Endothelial cell of hepatic sinusoid (primary cell): Measurements from ENCODE around the gene USHBP1.

Source experiments
- in situ Hi-C: cut with HindIII; loops from 2 replicates; pipeline ENCODE4 v1.10.0; 2017; ENCODE audit warnings: low sequenced_read_pairs

The USHBP1 gene

DNA sequence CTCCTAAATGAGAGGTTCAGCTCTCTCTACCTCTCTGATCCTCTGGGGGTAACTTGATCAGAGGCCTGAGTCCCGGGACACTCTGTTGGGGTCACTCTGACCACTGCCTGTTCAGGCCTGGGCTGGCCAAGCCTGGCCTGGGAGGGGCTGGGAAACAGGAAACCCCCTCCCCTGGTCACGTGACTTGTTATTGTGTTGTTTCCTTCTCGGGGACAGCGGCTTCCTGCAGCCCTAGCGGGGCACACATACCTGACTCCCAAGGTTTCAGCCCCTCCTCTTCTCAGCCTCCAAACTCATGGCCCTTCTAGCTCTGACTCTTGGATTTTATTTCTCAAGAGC is at the start of gene USHBP1:
USHBP1 (minus strand) TSS at position 105 of the 339 bp plus-strand sequence. CDS start 446 bp downstream, outside the sequence.
- in situ Hi-C loops = no loop called here

DNA sequence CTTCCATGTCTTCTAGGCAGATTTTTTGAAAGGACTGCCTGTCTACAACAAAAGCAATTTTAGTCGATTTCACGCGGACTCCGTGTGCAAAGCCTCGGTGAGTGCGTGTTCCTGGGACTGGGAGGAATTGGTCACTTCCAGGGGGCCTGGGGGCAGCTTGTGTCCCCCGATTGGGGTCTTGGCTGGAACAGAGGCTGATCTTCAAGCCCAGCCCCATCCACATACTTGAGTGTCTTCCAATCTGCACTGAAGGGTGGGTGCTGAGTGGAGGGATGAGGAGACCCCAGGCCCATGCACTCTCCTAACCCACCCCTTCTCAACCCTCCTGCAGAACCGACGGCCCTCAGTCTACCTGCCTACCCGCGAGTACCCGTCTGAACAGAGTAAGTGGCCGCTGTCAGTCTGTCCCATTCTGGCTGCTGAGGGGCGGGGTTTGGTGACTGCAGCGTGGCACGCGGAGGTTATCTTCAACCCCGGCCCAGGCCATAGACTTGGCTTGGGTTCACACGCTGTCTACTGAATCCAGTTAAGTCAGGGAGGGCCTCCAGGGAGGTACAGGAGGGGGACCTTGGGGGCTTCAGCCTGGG is 49.6 kb upstream of the USHBP1 start:
- in situ Hi-C loops = loop anchor here (25.0 kb wide), 2 partner anchors 152 to 248 kb away; partner anchors contain the start of gene COLGALT1

GRCh38 chr19:17312189-17313113 is 47.9 kb upstream of the USHBP1 start:
- in situ Hi-C loops = loop anchor here (25.0 kb wide), 2 partner anchors 150 to 250 kb away; partner anchors contain the start of gene COLGALT1

- in situ Hi-C loops = loop anchor here (25.0 kb wide), 2 partner anchors 149 to 251 kb away; partner anchors contain the start of gene COLGALT1
Measured at GRCh38 chr19:17311455-17312188, 47.1 kb upstream of the USHBP1 start.

DNA sequence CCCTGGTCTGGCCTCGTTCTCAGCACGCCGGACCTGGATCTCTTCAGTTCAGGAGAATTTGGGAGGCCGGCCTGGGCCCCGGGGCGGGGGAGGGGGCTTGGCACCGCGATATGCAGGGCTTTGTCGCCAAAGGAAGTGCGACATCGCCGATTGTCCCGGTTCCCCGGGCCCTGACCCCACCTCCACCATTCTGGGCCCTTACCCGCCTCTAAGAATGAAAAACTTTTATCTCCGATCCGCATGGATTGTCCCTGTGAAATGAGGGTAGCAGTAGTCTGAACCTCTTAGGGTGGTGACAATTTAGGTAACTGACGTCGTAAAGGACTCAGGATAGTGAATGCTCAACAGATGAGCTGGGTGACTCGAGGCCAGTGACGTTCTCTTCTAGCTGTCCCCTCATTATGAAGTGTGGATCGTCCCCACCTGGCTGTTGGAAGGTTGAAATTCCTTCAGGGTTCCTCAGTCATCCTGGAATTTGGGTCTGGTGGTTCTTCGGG is 45.5 kb upstream of the USHBP1 start:
- in situ Hi-C loops = loop anchor here (10.0 to 25.0 kb wide), 3 partner anchors 65 to 252 kb away; partner anchors contain the start of genes COLGALT1 and NR2F6

DNA sequence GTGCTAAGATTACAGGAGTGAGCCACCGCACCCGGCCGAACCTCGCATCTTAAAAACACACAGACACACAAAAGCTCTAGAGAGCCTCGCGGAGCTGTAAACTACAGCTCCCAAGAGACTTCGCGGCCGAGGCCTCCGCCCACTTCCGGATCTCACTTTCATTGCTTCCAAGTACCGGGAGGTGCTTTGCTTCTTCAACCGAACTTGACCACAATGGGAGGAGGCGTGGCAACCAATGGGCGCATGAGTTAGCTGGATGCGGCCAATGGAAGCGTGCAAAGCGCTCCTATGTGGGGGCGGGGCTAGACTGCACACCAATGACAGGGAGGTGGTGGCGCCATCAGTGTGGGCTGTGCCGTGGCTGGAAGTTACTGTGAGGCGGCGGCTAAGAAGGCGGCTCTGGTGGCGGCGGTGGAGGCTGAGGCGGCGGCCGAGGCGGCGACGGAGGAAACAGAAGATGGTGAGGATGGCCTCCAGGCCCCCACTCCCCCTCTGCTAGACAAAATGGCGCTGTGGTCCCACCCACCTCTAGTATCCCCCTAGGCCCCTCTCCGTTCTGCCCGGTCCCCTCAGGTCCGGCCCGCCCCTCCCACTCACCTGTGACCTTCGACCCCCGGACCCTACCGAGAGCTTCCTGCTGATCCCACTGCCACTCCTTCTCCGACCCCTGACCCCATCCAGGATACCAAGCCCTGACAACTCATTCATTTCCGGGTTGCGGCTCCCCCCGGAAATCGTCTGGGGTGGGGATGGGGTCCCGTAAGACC is 44.8 kb upstream of the USHBP1 start, which contains the start of gene DDA1:
DDA1 (plus strand) TSS at position 366 of the 767 bp plus-strand sequence; CDS start at position 458, 92 bp downstream.
- in situ Hi-C loops = loop anchor here (10.0 to 25.0 kb wide), 3 partner anchors 65 to 253 kb away; partner anchors contain the start of genes COLGALT1 and NR2F6

DNA sequence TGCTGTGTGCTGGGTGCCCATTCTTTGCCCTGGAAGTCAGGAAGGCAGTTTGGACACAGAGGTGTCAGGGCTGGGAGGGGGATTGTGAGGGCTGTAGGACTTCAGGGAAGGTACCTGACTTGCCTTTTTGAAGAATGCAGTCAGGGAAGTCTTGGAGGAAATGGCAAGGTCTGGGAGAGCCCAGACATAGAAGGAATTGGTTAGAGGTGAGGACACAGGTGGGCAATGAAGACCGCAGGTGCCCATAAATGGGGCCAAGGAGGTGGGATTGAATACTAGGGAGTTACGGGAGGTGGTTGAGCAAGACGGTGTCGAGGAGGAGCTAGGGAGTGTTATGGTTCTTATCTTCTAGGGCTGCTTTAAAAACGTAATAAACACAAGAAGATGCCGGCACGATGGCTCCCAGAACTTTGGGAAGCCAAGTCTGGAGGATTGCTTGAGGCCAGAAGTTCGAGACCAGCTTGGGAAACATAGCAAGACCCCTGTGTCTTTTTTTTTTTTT is 43.4 kb upstream of the USHBP1 start:
- in situ Hi-C loops = loop anchor here (10.0 to 25.0 kb wide), 3 partner anchors 63 to 254 kb away; partner anchors contain the start of genes COLGALT1 and NR2F6

DNA sequence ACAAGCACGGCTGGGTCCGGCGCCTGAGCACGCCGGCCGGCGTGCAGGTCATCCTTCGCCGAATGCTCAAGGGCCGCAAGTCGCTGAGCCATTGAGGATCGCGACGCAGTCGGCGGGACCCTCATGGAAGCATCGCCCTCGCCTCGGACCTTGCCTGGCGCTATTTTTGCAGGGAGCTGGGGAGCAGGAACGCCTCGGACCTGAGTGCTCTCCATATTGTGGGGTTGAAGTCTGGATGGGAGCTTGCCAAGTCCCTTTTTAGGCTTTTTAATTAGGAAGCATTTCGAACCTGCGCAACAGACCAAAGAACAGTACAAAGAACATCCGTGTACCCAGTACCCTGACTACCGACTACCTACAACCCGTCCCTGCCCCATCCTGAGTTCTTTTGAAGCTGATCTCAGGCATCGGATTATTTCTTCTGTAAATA is 41.8 kb upstream of the USHBP1 start:
- in situ Hi-C loops = loop anchor here (10.0 to 25.0 kb wide), 3 partner anchors 61 to 256 kb away; partner anchors contain the start of genes COLGALT1 and NR2F6

DNA sequence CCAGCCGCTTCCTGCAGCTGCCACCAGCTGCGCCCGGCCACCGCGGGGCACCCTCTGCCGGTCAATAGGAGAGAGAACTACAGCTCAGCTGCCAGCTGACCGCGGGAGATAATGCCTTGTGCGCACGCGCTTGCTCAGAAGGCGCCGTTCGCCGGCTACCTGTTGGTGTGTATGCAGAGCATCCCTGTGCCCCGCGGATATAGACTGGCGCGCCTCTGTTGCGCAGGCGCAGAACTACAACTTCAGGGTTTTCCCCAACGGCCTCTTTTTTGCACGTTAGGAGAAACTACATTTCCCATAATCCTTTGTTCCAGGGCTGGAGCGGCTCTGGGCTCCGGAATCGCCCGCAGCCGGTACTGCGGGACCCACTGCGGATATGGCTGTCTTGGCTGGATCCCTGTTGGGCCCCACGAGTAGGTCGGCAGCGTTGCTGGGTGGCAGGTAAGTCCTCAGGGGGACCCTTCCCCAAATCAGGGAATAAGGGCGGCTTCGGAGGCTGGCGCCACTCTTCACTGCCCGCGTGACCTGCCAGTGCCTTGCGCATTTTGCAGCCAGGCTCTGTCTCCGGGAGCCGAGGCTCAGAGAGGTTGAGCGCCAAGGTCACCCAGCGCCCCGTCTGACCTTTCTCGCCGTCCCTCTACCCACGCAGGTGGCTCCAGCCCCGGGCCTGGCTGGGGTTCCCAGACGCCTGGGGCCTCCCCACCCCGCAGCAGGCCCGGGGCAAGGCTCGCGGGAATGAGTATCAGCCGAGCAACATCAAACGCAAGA is 41.2 kb upstream of the USHBP1 start, which contains the start of gene MRPL34:
MRPL34 (plus strand) TSS at position 356 of the 768 bp plus-strand sequence; CDS start at position 377, 21 bp downstream.
- in situ Hi-C loops = loop anchor here (10.0 to 25.0 kb wide), 3 partner anchors 61 to 257 kb away; partner anchors contain the start of genes COLGALT1 and NR2F6

- in situ Hi-C loops = loop anchor here (10.0 to 25.0 kb wide), 3 partner anchors 60 to 257 kb away; partner anchors contain the start of genes COLGALT1 and NR2F6
Measured at GRCh38 chr19:17305216-17305516, 40.6 kb upstream of the USHBP1 start.

DNA sequence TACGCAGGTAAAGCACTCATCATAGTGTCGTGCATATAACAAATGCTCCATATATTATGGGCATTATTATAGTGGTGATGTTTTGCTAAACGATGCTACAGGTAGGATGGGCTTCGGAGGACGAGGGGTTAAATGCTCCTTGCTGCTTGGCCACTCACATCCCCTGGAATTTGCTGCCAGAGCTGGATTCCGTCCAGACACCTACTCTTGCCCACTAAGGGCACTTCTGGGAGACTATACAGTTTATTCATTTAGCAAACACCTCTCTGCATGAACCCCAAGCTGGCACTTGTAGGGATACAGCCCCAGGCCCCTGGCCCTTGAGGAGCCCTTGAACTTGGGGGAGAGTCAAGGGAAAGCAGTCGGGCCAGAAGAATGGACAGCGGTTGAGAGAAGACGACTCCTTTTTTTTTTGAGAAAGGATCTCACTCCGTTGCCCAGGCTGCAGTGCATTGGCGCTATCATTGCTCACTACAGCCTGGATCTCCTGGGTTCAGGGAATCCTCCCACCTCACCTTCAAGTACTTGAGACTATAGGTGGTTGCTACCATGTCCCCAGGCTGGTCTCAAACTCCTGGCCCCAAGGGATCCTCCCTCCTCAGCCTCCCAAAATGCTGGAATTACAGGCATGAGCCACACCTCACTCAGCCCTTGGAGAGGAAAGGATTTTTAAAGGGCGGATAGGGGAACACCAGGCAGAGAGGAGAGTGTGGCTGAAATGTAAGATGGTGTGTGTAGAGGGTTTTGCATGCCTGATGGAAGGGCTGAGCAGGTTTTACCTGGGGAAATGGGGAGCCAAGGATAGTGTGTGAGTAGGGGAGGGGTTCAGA is 40.1 kb upstream of the USHBP1 start:
- in situ Hi-C loops = loop anchor here (10.0 to 25.0 kb wide), 3 partner anchors 60 to 258 kb away; partner anchors contain the start of genes COLGALT1 and NR2F6

DNA sequence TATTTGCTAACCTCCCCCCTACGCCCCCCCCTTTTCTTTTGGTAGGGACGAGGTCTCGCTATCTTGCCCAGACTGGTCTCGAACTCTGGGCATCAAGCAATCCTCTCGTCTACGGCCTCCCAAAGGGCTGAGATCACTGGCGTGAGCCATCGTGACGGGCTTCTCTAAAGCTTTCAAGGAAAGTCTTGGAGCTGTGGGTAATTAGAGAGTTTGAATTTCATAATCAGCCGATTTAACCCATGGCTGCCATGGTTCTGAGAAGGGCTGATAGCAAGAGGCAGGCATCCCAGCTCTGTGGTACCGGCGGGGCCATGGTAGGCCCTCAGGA is 39.4 kb upstream of the USHBP1 start:
- in situ Hi-C loops = loop anchor here (10.0 to 25.0 kb wide), 3 partner anchors 59 to 258 kb away; partner anchors contain the start of genes COLGALT1 and NR2F6

DNA sequence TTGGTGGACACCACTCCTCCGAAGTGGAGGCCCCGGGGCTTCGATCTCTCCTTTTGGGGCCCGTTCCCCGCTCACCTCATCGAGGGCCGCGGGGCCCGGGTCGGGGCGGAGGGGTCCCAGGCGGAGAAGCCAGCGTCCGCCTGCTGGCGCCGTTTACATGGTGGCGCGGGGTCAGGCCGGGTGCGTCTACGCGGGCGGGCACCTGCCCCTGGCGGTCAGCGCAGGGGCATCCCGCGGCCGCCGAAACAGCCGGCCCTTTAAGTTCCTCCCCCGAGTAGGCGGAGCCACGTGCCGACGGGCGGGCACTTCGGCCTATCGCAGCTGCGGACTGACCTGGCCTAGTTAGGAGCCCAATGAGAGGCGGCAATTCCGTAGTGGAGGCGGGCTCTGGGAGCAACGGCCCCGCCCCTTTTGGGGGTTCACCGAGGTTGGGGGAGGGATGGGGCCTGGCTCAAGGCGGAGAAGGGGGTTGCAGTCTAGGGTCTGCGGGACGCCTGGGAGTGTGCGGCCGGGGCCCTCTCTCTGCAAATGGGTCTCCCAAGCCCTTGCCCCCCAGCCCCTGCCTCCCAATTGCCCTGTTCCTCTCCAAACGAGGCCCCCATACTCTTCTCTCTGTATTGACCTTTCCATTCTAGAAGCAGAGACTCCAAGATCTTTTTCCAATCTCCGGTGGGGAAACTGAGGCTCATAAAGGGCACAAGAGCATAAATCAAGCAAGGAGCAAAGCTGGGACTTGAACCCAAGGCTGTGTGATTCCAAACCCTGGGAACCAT is 38.8 kb upstream of the USHBP1 start, which contains the start of gene ABHD8:
ABHD8 (minus strand) TSS at position 259 of the 773 bp plus-strand sequence. CDS start 1,809 bp downstream, outside the sequence.
- in situ Hi-C loops = loop anchor here (10.0 to 25.0 kb wide), 3 partner anchors 59 to 259 kb away; partner anchors contain the start of genes COLGALT1 and NR2F6

DNA sequence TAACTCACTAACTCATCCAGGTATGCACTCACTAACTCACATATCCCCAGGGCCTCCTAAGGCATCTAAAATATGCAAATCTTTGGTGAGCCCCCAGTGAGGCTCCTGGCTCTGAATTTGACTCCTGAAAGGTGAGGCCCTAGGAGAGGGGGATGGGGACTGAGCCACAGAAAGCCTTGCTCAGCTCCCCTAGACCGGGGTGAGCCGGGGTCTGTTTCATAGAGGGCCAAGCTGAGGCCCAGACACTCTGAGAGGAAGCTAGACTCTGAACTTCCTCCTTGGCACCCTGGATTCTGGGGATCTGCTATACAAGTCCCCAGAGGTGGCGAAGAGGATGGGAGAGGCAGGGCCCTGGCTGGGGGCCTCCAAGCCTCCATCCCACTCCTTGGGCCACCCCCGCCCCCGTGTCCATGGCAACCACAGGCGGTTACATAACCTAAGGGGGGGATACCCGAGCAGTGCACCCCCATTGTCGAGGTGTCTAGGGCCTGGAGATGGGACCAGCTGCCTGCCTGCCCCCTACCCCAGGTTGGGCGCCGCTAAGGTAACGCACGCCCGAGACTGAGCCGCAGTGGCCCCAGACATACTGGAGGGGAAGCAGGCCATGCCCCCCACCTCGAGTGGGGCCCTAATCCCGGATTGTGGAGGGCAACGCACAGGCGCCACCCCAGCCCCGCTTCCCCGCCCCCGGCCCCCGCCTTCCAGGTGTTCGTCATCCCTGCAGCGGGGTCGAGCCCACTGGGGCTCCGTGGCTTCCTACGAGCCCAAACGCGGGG is 38.0 kb upstream of the USHBP1 start:
- in situ Hi-C loops = loop anchor here (10.0 to 25.0 kb wide), 3 partner anchors 58 to 260 kb away; partner anchors contain the start of genes COLGALT1 and NR2F6

DNA sequence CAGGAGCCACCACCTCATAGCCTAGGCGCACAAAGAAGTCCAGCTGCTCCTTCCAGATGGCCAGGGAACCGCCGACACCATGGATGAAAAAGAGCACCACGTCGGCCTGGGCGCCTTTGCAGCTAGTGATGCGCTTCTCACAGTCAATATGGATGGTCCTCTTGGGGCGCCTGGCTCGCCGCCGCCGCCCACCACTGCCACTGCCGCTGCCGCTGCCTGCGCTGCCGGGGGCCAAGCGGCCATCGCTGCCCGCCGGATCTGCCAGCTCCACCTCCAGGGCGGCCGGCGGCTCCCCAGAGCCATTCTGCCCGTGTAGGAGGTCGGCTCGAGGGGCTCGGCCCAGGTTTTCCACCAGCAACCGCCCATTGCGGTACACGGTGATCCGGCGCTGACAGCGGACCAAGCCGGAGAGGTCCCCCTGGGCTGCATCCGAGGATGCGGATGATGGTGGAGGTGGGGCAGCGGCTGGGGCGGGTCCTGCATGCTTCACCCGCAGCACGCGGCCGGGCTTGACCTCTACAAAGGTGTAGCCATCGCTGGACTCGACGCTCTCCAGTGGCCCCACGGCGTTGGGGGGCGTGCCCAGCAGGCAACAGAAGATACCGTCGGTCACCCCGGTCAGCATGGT is 36.6 kb upstream of the USHBP1 start:
- in situ Hi-C loops = loop anchor here (10.0 to 25.0 kb wide), 3 partner anchors 56 to 261 kb away; partner anchors contain the start of genes COLGALT1 and NR2F6
